GM12878 (cell line): ENCODE measurements around the gene UNC13B. TPM values are rescaled to one million over a fixed set of nuclear protein-coding genes. Genes with fewer than 3 reads are reported as not detected.

Experiments used
- ATAC-seq: fragments of 200-7000 bp; cut with Tn5 transposase; 3 replicates; pipeline ENCODE4 v1.9.1; 2020; ENCODE audit warnings: mild to moderate bottlenecking, moderate library complexity
- BruUV-seq: library from RNA; stranded (reverse); fragments of 400-500 nt; replicated peaks from 2 replicates; lab custom pipeline; 2021; lab: Mats Ljungman, UMichigan
- CTCF ChIA-PET: fragments of 300-600 bp; sonication (Branson Sonifier 250); formaldehyde crosslinking; extraction: SDS; loops from one replicate; lab custom pipeline; 2021; ENCODE audit warnings: inconsistent platforms; lab: Yijun Ruan, JAX
- POLR2A ChIA-PET: fragments of 350-600 bp; formaldehyde crosslinking; extraction: SDS; loops from one replicate; lab custom pipeline; 2021; ENCODE audit warnings: inconsistent platforms; lab: Charles Lee
- RAD21 ChIA-PET: fragments of 300-600 bp; sonication (Branson Sonifier 250); formaldehyde crosslinking; loops from one replicate; lab custom pipeline; 2023; ENCODE audit warnings: antibody characterized with exemption; ENCODE audit not compliant: unreplicated experiment; lab: Charles Lee
- SMC1A ChIA-PET: fragments of 300-600 bp; sonication (Branson Sonifier 250); formaldehyde crosslinking; loops from one replicate; lab custom pipeline; 2023; ENCODE audit not compliant: unreplicated experiment, uncharacterized antibody; lab: Charles Lee
- DNase-seq: peaks from one replicate; pipeline ENCODE4 v3.0.0-alpha.2; 2011; ENCODE audit warnings: low read depth, low spot score
- FAIRE-seq: peaks from 3 replicates; lab custom pipeline; 2011; peaks lifted over from hg19 to GRCh38; lab: Jason Lieb, UNC
- H2AFZ ChIP-seq: 2 replicates; pipeline ENCODE4 v1.6.0; 2011; ENCODE audit warnings: low read depth, low read length, control low read depth; ENCODE audit not compliant: control insufficient read depth
- H3K27ac ChIP-seq: 2 replicates; pipeline ENCODE4 v1.5.1; 2011; ENCODE audit warnings: control low read depth; ENCODE audit not compliant: control insufficient read depth, insufficient read depth
- H3K27me3 ChIP-seq, 2 experiments: replicated peaks in 1 of 2; 2 replicates each; pipeline versions ENCODE4 v1.6.0 to v1.6.1; 2011; ENCODE audit warnings: low read length in 1 of 2; ENCODE audit not compliant: control insufficient read depth in 2 of 2, insufficient read depth in 2 of 2
- H3K36me3 ChIP-seq, 2 experiments: 2 replicates each; pipeline ENCODE4 v1.5.1; 2011; ENCODE audit warnings: low read length in 1 of 2; ENCODE audit not compliant: control insufficient read depth in 2 of 2, insufficient read depth in 2 of 2
- H3K4me1 ChIP-seq: 2 replicates; pipeline ENCODE4 v1.6.1; 2011; ENCODE audit warnings: mild to moderate bottlenecking, low read length, moderate library complexity, mixed read lengths; ENCODE audit not compliant: control insufficient read depth, insufficient read depth
- H3K4me2 ChIP-seq: 2 replicates; pipeline ENCODE4 v1.6.0; 2011; ENCODE audit warnings: control low read depth; ENCODE audit not compliant: control insufficient read depth, insufficient read depth
- H3K4me3 ChIP-seq: fragments of 200-600 bp; sonication (generic); 2 replicates; pipeline ENCODE4 v1.5.1; 2016
- H3K79me2 ChIP-seq: 2 replicates; pipeline ENCODE4 v1.6.0; 2011; ENCODE audit warnings: low read length; ENCODE audit not compliant: control insufficient read depth, insufficient read depth
- H3K9ac ChIP-seq: 2 replicates; pipeline ENCODE4 v1.8.0; 2011; ENCODE audit warnings: low read length, control low read depth, mixed read lengths; ENCODE audit not compliant: control insufficient read depth, insufficient read depth
- H3K9me3 ChIP-seq: replicated peaks from 3 replicates; pipeline ENCODE4 v1.5.1; 2011; ENCODE audit warnings: mild to moderate bottlenecking, low read length; ENCODE audit not compliant: control insufficient read depth, insufficient read depth
- H4K20me1 ChIP-seq: 2 replicates; pipeline ENCODE4 v1.6.0; 2011; ENCODE audit not compliant: control insufficient read depth, insufficient read depth
- EGR1 ChIP-seq, 2 experiments: IDR thresholded peaks; 1 replicate in 1 of 2; 2 replicates in 1 of 2; pipeline ENCODE4 v1.6.1; 2011 to 2012; ENCODE audit warnings: low read depth in 2 of 2, low read length in 2 of 2, borderline replicate concordance in 1 of 2, mild to moderate bottlenecking in 1 of 2, moderate library complexity in 1 of 2
- FOXK2 ChIP-seq: fragments of 450-650 bp; IDR thresholded peaks from 2 replicates; pipeline ENCODE4 v1.6.1; 2017; ENCODE audit warnings: mild to moderate bottlenecking, moderate library complexity
- IKZF1 ChIP-seq: fragments of 450-650 bp; conservative IDR thresholded peaks from 2 replicates; pipeline ENCODE4 v1.6.1; 2017; ENCODE audit warnings: antibody characterized with exemption, mild to moderate bottlenecking
- KAT2A ChIP-seq: conservative IDR thresholded peaks from 2 replicates; pipeline ENCODE4 v1.6.1; 2011; ENCODE audit warnings: low read depth, low read length; ENCODE audit not compliant: control insufficient read depth
- MXI1 ChIP-seq: fragments of 150-350 bp; IDR thresholded peaks from 2 replicates; pipeline ENCODE4 v1.6.1; 2011; ENCODE audit warnings: low read depth, mild to moderate bottlenecking, inconsistent platforms, low read length, improper control_type of control experiment
- NR2C2 ChIP-seq: IDR thresholded peaks from 2 replicates; pipeline ENCODE4 v1.6.1; 2011; ENCODE audit warnings: borderline replicate concordance, low read depth; ENCODE audit not compliant: control insufficient read depth, insufficient read length
- RAD21 ChIP-seq: IDR thresholded peaks from 2 replicates; pipeline ENCODE4 v1.6.1; 2011; ENCODE audit warnings: mild to moderate bottlenecking, low read depth, low read length, moderate library complexity; ENCODE audit not compliant: insufficient read depth
- RB1 ChIP-seq: fragments of 450-650 bp; formaldehyde crosslinking; IDR thresholded peaks from 2 replicates; pipeline ENCODE4 v1.6.1; 2017; ENCODE audit warnings: mild to moderate bottlenecking, borderline replicate concordance
- ZNF24 ChIP-seq: fragments of 450-650 bp; IDR thresholded peaks from 2 replicates; pipeline ENCODE4 v1.6.1; 2017; ENCODE audit warnings: antibody characterized with exemption, mild to moderate bottlenecking
- ZNF622 ChIP-seq: fragments of 450-650 bp; IDR thresholded peaks from 2 replicates; pipeline ENCODE4 v1.6.1; 2017; ENCODE audit warnings: mild to moderate bottlenecking, inconsistent platforms
- WGBS: methylation state at CpG from one replicate; pipeline ENCODE4 v1.1.6; 2016; ENCODE audit warnings: low lambda C conversion rate; ENCODE audit not compliant: insufficient replicate concordance, insufficient coverage; ENCODE audit errors: missing lambda C conversion rate; 5-methylcytosine and 5-hydroxymethylcytosine counted together
- in situ Hi-C: fragments of 300-500 bp; cut with MboI; formaldehyde crosslinking; loops from 9 replicates; pipeline ENCODE4 v1.14.3; 2018; ENCODE audit warnings: mixed read lengths
- intact Hi-C: fragments of 100-400 bp; cut with micrococcal nuclease; formaldehyde crosslinking; loops from one replicate; pipeline ENCODE4 v1.14.2; 2022; ENCODE audit not compliant: unreplicated experiment
- polyA plus RNA-seq, 11 experiments: library from polyadenylated mRNA; depleted of rRNA in 4 of 11; unstranded in 6 of 11; stranded (reverse) in 5 of 11; fragments of >200 nt; fragmentation: Nextera tagmentation in 4 of 11; fragmentation: Illumina TruSeq in 1 of 11; extraction: Ambion mirVana in 4 of 11; extraction: Trizol in 1 of 11; gene quantifications; 1 replicate in 1 of 11; 2 replicates in 10 of 11; pipeline versions ENCODE4 v1.2.1 to v1.2.3, GENCODE V29; 2011 to 2016; ENCODE audit warnings: inconsistent platforms in 2 of 11, missing spikeins in 2 of 11, low read depth in 1 of 11
- total RNA-seq, 4 experiments: library from RNA; depleted of rRNA in 3 of 4; stranded (reverse); fragments of >200 nt in 3 of 4; fragmentation: Illumina TruSeq in 1 of 4; extraction: Trizol in 1 of 4; gene quantifications; 2 replicates each; pipeline versions ENCODE4 v1.2.1 to v1.2.3, GENCODE V29; 2013 to 2021
- TF ChIP-seq, protein P1 (sequence below): fragments of 450-650 bp; IDR thresholded peaks from 2 replicates; pipeline ENCODE4 v1.6.1; 2014; ENCODE audit warnings: mild to moderate bottlenecking
- TF ChIP-seq, protein P2 (sequence below): fragments of 450-650 bp; IDR thresholded peaks from 2 replicates; pipeline ENCODE4 v1.6.1; 2017; ENCODE audit warnings: low read depth, mild to moderate bottlenecking, moderate library complexity
- TF ChIP-seq, protein P3 (sequence below): IDR thresholded peaks from 2 replicates; pipeline ENCODE4 v1.6.1; 2012; ENCODE audit warnings: low read depth, low read length, improper control_type of control experiment

UNC13B gene
- total and polyA plus RNA-seq, 10 of the 15 experiments (the other 5 are each of a cell fraction or from before 2014, with no cell fraction given) = under 0.01 to 0.42 (median 0.06) TPM; not detected in 4

DNA sequence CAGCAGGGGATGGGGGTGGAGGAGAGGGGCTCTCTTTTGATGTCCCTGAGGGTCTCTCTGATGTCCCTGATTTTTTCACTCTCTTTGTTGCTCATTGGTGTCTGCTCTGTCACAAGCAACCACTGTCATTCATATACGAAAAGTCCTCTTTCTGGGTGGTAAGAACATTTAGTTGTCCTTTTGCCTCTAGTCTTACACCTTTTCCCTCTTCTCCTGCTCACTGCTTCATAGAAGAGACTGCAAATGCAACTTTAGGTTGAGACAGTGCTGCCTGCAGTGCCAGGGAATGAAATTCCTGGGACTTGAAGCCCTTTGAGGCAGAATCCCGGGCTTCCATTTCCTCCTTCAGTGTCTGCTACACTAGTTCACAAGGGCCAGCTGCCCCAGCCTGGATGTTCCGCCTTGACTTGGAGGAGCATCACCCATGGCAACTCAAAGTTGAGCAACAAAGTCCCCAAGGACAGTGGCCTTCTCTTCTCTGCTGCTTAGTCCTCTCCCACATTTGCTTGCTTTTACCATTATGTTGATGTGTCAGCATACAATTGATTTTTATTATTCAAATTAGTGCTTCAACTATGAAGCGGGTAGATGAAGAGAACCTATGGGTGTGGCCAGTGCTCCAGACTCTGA lies 233.4 kb downstream of the UNC13B start:
- no peak overlapping the region for H3K4me2 ChIP-seq
- no peaks in the 10 kb centered on the region for H4K20me1 ChIP-seq
- ATAC-seq (no peak), FAIRE-seq (no peak), DNase-seq (no peak)
- H2AFZ ChIP-seq = no peak overlapping the region
- intact Hi-C loops (no loop called here), in situ Hi-C loops (no loop called here)
- H3K9me3 ChIP-seq = no peaks in the 10 kb centered on the region
- BruUV-seq = no TSS peak
- no peaks in the 10 kb centered on the region for H3K36me3 ChIP-seq
- no peak overlapping the region for H3K27ac ChIP-seq
- RAD21 ChIA-PET = no interaction called here
- POLR2A ChIA-PET = no interaction called here
- H3K4me1 ChIP-seq = no peaks in the 10 kb centered on the region
- H3K9ac ChIP-seq = no peak overlapping the region
- no peaks in the 10 kb centered on the region for H3K27me3 ChIP-seq
- WGBS = 8% methylated on average over 4 of the region's 4 CpGs
- SMC1A ChIA-PET = no interaction called here
- CTCF ChIA-PET = no interaction called here
- no peak overlapping the region for H3K4me3 ChIP-seq
- no peak for TF ChIP-seq FOXK2
- no peak for TF ChIP-seq KAT2A
- TF ChIP-seq, protein P1, sequence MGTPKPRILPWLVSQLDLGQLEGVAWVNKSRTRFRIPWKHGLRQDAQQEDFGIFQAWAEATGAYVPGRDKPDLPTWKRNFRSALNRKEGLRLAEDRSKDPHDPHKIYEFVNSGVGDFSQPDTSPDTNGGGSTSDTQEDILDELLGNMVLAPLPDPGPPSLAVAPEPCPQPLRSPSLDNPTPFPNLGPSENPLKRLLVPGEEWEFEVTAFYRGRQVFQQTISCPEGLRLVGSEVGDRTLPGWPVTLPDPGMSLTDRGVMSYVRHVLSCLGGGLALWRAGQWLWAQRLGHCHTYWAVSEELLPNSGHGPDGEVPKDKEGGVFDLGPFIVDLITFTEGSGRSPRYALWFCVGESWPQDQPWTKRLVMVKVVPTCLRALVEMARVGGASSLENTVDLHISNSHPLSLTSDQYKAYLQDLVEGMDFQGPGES = no peak
- TF ChIP-seq ZNF24 = no peak
- TF ChIP-seq, protein P2, sequence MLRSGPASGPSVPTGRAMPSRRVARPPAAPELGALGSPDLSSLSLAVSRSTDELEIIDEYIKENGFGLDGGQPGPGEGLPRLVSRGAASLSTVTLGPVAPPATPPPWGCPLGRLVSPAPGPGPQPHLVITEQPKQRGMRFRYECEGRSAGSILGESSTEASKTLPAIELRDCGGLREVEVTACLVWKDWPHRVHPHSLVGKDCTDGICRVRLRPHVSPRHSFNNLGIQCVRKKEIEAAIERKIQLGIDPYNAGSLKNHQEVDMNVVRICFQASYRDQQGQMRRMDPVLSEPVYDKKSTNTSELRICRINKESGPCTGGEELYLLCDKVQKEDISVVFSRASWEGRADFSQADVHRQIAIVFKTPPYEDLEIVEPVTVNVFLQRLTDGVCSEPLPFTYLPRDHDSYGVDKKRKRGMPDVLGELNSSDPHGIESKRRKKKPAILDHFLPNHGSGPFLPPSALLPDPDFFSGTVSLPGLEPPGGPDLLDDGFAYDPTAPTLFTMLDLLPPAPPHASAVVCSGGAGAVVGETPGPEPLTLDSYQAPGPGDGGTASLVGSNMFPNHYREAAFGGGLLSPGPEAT = no peak
- no peak for TF ChIP-seq ZNF622
- TF ChIP-seq, protein P3, sequence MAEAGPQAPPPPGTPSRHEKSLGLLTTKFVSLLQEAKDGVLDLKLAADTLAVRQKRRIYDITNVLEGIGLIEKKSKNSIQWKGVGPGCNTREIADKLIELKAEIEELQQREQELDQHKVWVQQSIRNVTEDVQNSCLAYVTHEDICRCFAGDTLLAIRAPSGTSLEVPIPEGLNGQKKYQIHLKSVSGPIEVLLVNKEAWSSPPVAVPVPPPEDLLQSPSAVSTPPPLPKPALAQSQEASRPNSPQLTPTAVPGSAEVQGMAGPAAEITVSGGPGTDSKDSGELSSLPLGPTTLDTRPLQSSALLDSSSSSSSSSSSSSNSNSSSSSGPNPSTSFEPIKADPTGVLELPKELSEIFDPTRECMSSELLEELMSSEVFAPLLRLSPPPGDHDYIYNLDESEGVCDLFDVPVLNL = no peak
- TF ChIP-seq RB1 = no peak
- no peak for TF ChIP-seq IKZF1
- TF ChIP-seq MXI1 = no peak
- no peak for TF ChIP-seq EGR1 (IDR thresholded peaks at IDR 0.05; ENCODE audit: borderline replicate concordance in 1 of 2, low read depth in 2 of 2, low read length in 2 of 2)
- TF ChIP-seq NR2C2 = no peak
- TF ChIP-seq RAD21 = no peak
- TF ChIP-seq, all 136 proteins: peak for 0
- no peaks in the 10 kb centered on the region for H3K79me2 ChIP-seq
